ENCODE measurements around the gene FBXO27.

DNA sequence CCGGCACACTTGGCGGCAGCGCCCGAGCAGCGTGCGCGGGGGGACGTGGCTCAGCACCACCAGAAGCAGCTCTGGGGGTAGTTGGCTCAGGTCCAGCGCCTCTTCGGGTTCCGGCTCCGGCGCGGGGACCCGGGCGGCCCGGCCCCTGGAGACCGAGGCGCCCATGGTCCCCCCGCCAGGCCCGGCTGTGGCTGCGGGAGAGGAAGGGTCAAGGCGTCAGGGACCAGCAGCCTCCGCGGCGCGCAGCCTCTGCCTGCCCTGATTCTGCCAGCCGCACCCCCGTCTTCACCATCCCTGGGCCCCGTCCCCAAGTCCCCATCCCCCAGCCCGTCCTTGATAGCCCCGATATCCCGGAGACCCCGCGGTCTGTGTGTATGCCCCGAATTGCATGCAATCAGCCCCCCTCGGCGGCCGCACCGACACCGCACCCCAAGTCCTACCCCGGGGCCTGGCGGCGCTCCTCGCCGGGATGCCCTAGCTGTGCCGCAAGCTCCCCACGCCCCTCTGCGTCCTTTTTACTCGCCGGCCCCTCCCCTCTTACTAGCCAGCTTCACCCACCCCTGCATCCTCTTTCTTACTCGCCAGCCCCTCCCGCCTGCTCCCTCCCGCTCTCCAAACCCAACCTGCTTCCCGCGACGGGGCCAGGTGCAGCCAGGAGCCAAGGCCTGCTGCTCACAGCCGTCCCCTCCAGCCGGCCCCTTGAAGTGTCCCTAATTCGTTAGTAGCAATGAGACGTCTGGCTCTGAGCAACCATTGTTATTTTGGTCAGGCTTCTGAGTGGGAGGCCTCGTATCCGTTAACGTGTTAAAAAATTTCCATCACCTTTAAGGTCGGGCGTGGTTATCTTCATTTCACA is at the start of gene FBXO27:
- TF ChIP-seq, protein P1, sequence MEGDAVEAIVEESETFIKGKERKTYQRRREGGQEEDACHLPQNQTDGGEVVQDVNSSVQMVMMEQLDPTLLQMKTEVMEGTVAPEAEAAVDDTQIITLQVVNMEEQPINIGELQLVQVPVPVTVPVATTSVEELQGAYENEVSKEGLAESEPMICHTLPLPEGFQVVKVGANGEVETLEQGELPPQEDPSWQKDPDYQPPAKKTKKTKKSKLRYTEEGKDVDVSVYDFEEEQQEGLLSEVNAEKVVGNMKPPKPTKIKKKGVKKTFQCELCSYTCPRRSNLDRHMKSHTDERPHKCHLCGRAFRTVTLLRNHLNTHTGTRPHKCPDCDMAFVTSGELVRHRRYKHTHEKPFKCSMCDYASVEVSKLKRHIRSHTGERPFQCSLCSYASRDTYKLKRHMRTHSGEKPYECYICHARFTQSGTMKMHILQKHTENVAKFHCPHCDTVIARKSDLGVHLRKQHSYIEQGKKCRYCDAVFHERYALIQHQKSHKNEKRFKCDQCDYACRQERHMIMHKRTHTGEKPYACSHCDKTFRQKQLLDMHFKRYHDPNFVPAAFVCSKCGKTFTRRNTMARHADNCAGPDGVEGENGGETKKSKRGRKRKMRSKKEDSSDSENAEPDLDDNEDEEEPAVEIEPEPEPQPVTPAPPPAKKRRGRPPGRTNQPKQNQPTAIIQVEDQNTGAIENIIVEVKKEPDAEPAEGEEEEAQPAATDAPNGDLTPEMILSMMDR (IDR thresholded peaks at IDR 0.05) = no peak
- TF ChIP-seq POLR2A (IDR thresholded peaks at IDR 0.05) = peak in 1 of 2 donors; percentile 5
